A549 treated with RU486 at 1 μM for 4 hours (cell line): ENCODE measurements around the gene HNF1A. TPM values are rescaled to one million over a fixed set of nuclear protein-coding genes. Genes with fewer than 3 reads are reported as not detected.

Experiments used
- total RNA-seq: library from RNA; stranded (reverse); fragments of 200-300 nt; extraction: Qiagen RNA extraction; gene quantifications from 5 replicates; pipeline ENCODE4 v1.2.3, GENCODE V29; 2022; ENCODE audit warnings: low read depth

The HNF1A gene, protein sequence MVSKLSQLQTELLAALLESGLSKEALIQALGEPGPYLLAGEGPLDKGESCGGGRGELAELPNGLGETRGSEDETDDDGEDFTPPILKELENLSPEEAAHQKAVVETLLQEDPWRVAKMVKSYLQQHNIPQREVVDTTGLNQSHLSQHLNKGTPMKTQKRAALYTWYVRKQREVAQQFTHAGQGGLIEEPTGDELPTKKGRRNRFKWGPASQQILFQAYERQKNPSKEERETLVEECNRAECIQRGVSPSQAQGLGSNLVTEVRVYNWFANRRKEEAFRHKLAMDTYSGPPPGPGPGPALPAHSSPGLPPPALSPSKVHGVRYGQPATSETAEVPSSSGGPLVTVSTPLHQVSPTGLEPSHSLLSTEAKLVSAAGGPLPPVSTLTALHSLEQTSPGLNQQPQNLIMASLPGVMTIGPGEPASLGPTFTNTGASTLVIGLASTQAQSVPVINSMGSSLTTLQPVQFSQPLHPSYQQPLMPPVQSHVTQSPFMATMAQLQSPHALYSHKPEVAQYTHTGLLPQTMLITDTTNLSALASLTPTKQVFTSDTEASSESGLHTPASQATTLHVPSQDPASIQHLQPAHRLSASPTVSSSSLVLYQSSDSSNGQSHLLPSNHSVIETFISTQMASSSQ
- total RNA-seq, result 3.7 to 7.0 TPM (median 6.1 TPM) in 5 replicates

DNA sequence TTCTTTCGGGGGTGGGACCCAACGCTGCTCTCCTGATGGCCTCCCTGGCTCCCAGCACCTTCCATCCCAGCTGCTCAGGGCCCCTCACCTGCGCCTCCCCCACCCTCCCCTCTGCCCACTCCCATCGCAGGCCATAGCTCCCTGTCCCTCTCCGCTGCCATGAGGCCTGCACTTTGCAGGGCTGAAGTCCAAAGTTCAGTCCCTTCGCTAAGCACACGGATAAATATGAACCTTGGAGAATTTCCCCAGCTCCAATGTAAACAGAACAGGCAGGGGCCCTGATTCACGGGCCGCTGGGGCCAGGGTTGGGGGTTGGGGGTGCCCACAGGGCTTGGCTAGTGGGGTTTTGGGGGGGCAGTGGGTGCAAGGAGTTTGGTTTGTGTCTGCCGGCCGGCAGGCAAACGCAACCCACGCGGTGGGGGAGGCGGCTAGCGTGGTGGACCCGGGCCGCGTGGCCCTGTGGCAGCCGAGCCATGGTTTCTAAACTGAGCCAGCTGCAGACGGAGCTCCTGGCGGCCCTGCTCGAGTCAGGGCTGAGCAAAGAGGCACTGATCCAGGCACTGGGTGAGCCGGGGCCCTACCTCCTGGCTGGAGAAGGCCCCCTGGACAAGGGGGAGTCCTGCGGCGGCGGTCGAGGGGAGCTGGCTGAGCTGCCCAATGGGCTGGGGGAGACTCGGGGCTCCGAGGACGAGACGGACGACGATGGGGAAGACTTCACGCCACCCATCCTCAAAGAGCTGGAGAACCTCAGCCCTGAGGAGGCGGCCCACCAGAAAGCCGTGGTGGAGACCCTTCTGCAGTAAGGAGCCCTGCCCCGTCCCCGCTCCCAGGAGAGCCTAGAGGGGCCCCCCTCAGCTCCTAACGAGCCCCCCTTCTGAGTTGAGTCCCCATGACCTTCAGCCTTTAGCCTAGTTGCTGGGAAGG, at the start of gene HNF1A:
Gene HNF1A (plus strand): TSS at position 248 of the 924 bp plus-strand sequence. CDS start 226 bp downstream, at position 474.

DNA sequence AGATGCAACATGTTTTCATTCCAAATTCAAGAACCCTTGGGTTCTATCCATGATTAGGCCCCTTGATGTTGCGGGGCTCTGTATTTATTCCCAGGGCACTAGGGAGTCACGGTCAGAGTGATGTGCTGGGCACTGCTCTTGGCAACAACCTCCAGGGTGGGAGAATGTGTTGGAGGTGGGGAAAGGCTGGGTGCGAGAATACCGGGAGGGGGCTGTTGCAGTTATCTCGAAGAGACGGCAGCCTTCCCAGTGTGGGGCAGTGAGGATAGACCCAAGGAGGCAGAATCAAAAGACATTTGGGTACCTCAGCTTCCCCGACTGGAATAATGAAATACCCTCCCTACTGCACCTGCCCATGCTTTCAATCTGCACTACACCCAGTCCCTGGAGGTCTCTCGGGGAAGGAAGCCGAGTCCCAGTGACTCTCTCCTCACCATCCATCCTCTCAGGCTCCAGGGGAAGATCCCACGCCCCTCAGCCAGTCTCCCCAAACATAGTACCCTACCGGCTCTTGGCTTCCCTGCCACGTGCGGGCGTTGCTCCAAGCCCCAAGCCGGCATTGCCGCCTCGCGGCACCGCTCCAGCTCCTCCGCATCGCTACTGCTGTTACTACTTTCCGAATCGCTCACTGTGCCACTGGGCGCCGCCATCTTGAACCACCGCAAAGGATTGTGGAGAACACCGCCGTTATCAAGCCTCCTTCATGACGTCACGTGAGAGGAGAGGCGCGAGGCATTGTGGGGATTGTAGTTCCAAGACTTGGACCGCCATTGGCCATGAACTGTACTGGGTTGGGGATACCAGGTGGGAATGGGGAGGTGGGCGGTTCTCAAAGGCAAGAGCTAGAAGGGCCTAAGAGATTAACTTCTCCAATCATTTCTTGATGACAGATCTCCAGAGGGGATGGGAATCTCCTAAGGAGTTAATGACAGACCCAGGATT, 37.8 kb downstream of the HNF1A start, which contains the start of gene C12orf43:
Gene C12orf43 (minus strand): TSS at position 663 of the 942 bp plus-strand sequence. CDS start 13 bp downstream, at position 650.

DNA sequence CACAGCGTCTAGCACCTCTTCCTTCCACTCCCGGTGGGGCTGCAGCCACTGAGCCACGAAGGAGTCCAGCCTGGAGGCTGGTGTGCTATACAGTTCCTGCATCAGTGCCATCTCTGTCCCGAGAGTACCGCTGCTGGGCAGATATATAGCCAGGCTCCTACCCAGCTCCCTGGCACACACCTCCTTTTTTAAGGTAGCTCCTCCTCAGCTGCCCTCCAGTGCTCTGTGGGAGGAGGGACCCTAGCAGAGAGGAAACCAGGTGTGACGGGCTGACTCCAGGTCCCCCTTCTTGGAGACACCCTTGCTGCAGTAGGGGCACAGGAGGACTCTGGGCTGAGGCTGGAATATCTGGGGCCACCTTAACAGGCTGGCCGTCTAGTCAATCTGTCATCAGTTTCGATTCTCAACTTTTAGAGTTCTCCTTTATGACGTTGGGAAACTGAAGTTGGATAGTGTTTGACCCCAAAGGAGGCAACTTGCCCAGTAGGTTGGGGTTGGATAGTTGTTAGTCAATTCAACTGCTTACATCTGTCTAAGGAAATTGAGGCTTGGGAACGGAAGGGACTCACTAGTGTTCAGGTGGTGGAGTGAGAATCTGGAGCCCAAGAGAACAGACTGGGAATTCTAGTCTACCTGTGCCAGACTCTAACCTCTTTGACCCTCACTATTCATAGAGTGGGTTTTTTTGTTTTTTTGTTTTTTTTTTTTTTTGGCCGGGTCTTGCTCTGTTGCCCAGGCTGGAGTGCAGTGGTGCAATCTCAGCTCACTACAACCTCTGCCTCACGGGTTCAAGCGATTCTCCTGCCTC, 60.7 kb downstream of the HNF1A start, which contains the start of gene OASL:
Gene OASL (minus strand): TSS at position 386 of the 808 bp plus-strand sequence. CDS start 275 bp downstream, at position 111.

Other genes with a start within 250 kb of the HNF1A start
- gene SPPL3, start 74.2 kb upstream of the HNF1A start, total RNA-seq, result 34.8 to 53.5 TPM (median 48.4 TPM) in 5 replicates
- gene C12orf43, start 37.9 kb downstream of the HNF1A start, total RNA-seq, result 24.7 to 27.0 TPM (median 25.1 TPM) in 5 replicates
- 4.8 to 7.3 TPM (median 6.1 TPM) in 5 replicates for gene OASL, start 60.7 kb downstream of the HNF1A start, total RNA-seq
- gene P2RX7, start 154.3 kb downstream of the HNF1A start, total RNA-seq, result not detected in 5 replicates
- 17.1 to 24.6 TPM (median 20.8 TPM) in 5 replicates for gene P2RX4, start 231.6 kb downstream of the HNF1A start, total RNA-seq